Coronary artery (tissue), 2 donors: ENCODE results near the gene ZNF213.

Experiments
- DNase-seq: peaks from one replicate; pipeline ENCODE4 v3.0.0-alpha.2; 2017; ENCODE audit warnings: low spot score
- H3K27ac ChIP-seq, 2 donors: fragments of 200-600 bp; sonication (generic); one replicate each; pipeline ENCODE4 v1.5.1; 2016 to 2019
- H3K4me3 ChIP-seq: fragments of 200-600 bp; sonication (generic); 2 replicates; pipeline ENCODE4 v1.5.1; 2016; ENCODE audit warnings: mild to moderate bottlenecking, moderate library complexity
- CTCF ChIP-seq: fragments of 200-600 bp; sonication (generic); IDR thresholded peaks from one replicate; pipeline ENCODE4 v1.5.1; 2019; ENCODE audit warnings: antibody characterized with exemption

Gene ZNF213

GRCh38 chr16:3122926-3123570 lies 11.8 kb upstream of the ZNF213 start:
- no peak overlapping the region for H3K27ac ChIP-seq
- no peak for TF ChIP-seq CTCF
- no peak overlapping the region for H3K4me3 ChIP-seq
- no peak for DNase-seq

- H3K27ac ChIP-seq: peak overlapping the region; percentile 25 to 85
- H3K4me3 ChIP-seq: peak overlapping the region; percentile 86
- peak; percentile 96 for DNase-seq
- TF ChIP-seq CTCF: no peak
Measured at GRCh38 chr16:3123986-3124886, 10.6 kb upstream of the ZNF213 start.

- Histone ChIP-seq H3K27ac (no peak overlapping the region), H3K4me3 (no peak overlapping the region)
- TF ChIP-seq CTCF: no peak
- no peak for DNase-seq
Measured at GRCh38 chr16:3127745-3128144, 7.1 kb upstream of the ZNF213 start.

- DNase-seq: peak; percentile 83
- H3K4me3 ChIP-seq: peak overlapping the region; percentile 70
- TF ChIP-seq CTCF: peak; percentile 76
- peak overlapping the region; percentile 21 to 74 for H3K27ac ChIP-seq
Measured at GRCh38 chr16:3129137-3130131, 5.4 kb upstream of the ZNF213 start.

GRCh38 chr16:3131755-3132377 lies 3.0 kb upstream of the ZNF213 start:
- no peak for TF ChIP-seq CTCF
- no peak for DNase-seq
- no peak overlapping the region for H3K4me3 ChIP-seq
- H3K27ac ChIP-seq: no peak overlapping the region

GRCh38 chr16:3133844-3134243 lies 985 bp upstream of the ZNF213 start:
- no peak for DNase-seq
- Histone ChIP-seq H3K4me3 (peak overlapping the region; percentile 84), H3K27ac (peak overlapping the region; percentile 86 to 95)
- TF ChIP-seq CTCF: no peak
